Lung (tissue), 12 donors: Measurements from ENCODE around the gene TSHR. TPM values are rescaled to one million over a fixed set of nuclear protein-coding genes. Genes with fewer than 3 reads are reported as not detected.
A peak's percentile ranks its signal among the peaks of the same experiment; 100 is the strongest.

Experiments used
- ATAC-seq: fragments of 200-7000 bp; cut with Tn5 transposase; one replicate; pipeline ENCODE4 v1.9.1; 2020; ENCODE audit warnings: moderate number of reproducible peaks; ENCODE audit not compliant: insufficient read depth, low FRiP score
- DNase-seq, 3 donors: peaks; one replicate each; pipeline ENCODE4 v3.0.0-alpha.2; 2013 to 2017
- H3K27ac ChIP-seq, 2 donors: one replicate each; pipeline ENCODE4 v1.5.1; 2013; ENCODE audit warnings: mild to moderate bottlenecking in 2 of 2, moderate library complexity in 2 of 2, control low read depth in 1 of 2, inconsistent platforms in 1 of 2, low read depth in 1 of 2, low read length in 1 of 2
- H3K27me3 ChIP-seq, 3 donors: one replicate each; pipeline ENCODE4 v1.5.1; 2013; ENCODE audit warnings: low read length in 2 of 3; ENCODE audit not compliant: control insufficient read depth in 3 of 3, insufficient read depth in 3 of 3
- H3K36me3 ChIP-seq, 4 donors: one replicate each; pipeline ENCODE4 v1.5.1; 2013; ENCODE audit warnings: low read length in 4 of 4, mild to moderate bottlenecking in 1 of 4, moderate library complexity in 1 of 4; ENCODE audit not compliant: control insufficient read depth in 4 of 4, insufficient read depth in 4 of 4
- H3K4me1 ChIP-seq, 5 donors: one replicate each; pipeline ENCODE4 v1.5.1; 2013; ENCODE audit warnings: low read length in 5 of 5, mild to moderate bottlenecking in 2 of 5, moderate library complexity in 1 of 5; ENCODE audit not compliant: control insufficient read depth in 5 of 5, insufficient read depth in 5 of 5
- H3K4me3 ChIP-seq: one replicate; pipeline ENCODE4 v1.5.1; 2013; ENCODE audit warnings: mild to moderate bottlenecking, control low read depth, moderate library complexity
- H3K9ac ChIP-seq, 2 donors: one replicate each; pipeline ENCODE4 v1.5.1; 2013; ENCODE audit warnings: low read length in 2 of 2, control low read depth in 1 of 2; ENCODE audit not compliant: insufficient read depth in 1 of 2
- H3K9me3 ChIP-seq, 4 donors: one replicate each; pipeline ENCODE4 v1.5.1; 2013; ENCODE audit warnings: low read length in 3 of 4, mild to moderate bottlenecking in 1 of 4, moderate library complexity in 1 of 4; ENCODE audit not compliant: control insufficient read depth in 4 of 4, insufficient read depth in 3 of 4
- WGBS, 2 donors: extraction: QIAGEN DNeasy Blood & Tissue Kit; methylation state at CpG; one replicate each; pipeline ENCODE4 v1.1.7; 2013; 5-methylcytosine and 5-hydroxymethylcytosine counted together
- polyA plus RNA-seq, 2 donors: library from polyadenylated mRNA; stranded (reverse); fragments of 200-250 nt; gene quantifications; one replicate each; pipeline ENCODE4 v1.2.1, GENCODE V29; 2013
- total RNA-seq, 2 donors: library from RNA; depleted of rRNA in 1 of 2; stranded (reverse); fragments of >200 nt in 1 of 2; gene quantifications; one replicate each; pipeline ENCODE4 v1.2.1, GENCODE V29; 2014 to 2021
- TF ChIP-seq, protein P1 (sequence below): IDR thresholded peaks from 2 replicates; pipeline ENCODE4 v1.5.1; 2012; ENCODE audit warnings: mild to moderate bottlenecking; ENCODE audit errors: control extremely low read depth, extremely low read depth
- donor health status: control.
- donor health status: control.
- donor health status: Bipolar disorder and iron deficiency.
- donor health status: healthy.
- donor health status: DM: yes; HTN: yes; CAD: no.

TSHR gene
- total and polyA plus RNA-seq, 4 donors: 0.04 to 0.31 (median 0.07) TPM; not detected in 1

DNA sequence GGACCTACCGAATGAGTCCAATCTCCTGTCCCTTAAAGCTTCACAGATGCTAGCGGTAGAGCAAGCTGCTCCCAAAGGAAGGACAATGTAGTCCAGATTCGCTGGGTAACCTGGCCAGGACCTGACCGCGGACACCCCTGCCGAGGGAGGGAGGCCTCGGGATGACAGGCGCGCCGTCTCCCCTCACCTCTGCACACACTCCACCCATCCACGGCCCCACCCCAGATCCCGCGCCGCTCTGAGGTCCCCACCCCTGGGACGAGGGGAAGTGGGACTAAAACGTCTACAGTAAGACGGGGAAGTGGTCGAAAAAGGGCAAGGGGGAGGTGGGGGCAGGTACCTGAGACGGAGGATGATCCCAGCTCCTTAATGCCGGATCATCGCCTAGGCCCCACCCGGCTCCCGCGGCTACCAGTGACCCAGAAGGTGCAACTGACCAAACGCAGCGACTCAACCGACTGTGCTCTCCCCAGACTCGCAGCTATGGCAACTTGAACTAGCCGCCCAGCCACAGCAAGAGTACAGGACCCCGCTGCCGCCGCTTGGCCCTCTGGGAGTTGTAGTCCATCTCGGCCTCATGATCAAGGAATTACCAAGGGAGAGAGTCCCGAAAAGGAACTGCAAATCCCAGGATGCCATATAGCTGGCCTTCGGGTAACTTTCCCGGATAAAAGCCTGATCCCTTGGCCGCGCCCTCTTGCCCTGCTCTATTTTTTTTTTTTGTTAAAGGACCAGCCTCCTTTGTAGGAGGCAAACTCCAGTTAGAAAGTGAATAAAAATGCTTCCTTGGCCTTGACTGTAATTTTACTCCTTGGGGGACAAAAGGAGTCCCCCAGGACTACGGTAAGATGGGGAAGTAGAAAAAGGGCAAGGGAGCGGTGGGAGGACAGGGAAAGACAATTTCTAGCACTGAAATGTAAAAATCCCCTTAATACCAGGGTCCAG lies 13.9 kb upstream of the TSHR start, which contains the start of gene CEP128:
Gene CEP128, minus strand, starts transcription at position 498 of the 945 bp plus-strand sequence.
- TF ChIP-seq, protein P1, sequence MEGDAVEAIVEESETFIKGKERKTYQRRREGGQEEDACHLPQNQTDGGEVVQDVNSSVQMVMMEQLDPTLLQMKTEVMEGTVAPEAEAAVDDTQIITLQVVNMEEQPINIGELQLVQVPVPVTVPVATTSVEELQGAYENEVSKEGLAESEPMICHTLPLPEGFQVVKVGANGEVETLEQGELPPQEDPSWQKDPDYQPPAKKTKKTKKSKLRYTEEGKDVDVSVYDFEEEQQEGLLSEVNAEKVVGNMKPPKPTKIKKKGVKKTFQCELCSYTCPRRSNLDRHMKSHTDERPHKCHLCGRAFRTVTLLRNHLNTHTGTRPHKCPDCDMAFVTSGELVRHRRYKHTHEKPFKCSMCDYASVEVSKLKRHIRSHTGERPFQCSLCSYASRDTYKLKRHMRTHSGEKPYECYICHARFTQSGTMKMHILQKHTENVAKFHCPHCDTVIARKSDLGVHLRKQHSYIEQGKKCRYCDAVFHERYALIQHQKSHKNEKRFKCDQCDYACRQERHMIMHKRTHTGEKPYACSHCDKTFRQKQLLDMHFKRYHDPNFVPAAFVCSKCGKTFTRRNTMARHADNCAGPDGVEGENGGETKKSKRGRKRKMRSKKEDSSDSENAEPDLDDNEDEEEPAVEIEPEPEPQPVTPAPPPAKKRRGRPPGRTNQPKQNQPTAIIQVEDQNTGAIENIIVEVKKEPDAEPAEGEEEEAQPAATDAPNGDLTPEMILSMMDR: no peak
- ATAC-seq: peak; percentile 100
- peak; percentile 98 to 99 (median 99) for DNase-seq
- no peaks in the 10 kb centered on the region for H3K27me3 ChIP-seq
- 1 to 2% methylated on average over 40 of the region's 40 CpGs for WGBS, 2 donors
- peaks cover 0 to 2% (median 0%) of the 10 kb centered on the region in 4 donors for H3K9me3 ChIP-seq
- peak within 1 kb of the TSS; percentile 90 for H3K4me3 ChIP-seq
- H3K36me3 ChIP-seq: no peaks in the 10 kb centered on the region
- peaks cover 0 to 6% (median 2%) of the 10 kb centered on the region in 5 donors for H3K4me1 ChIP-seq
- H3K9ac ChIP-seq: peak within 1 kb of the TSS; percentile 73 to 86
- peak within 1 kb of the TSS; percentile 50 to 80 for H3K27ac ChIP-seq

DNA sequence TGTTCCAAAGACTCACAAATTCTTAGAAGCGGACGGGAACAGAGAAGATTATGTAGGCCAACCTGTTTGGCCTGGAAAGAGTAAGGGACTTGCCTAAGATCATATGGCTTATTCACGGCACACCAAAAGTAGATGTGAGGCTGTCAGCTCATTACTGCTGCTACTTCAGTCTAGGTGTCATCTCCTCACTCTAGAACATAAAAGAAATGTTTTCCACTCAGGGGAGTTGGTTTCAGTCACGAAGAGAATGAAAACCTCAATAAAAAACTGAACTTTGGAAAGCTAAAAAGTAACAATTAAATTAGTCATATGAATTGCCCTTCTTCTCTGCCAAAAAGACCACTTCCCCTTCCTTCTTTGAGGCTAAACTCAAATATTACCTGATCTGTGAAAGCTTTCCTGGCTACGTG lies 13.2 kb upstream of the TSHR start:
- peak overlapping the region in 1 of 2 donors; percentile 50 for H3K27ac ChIP-seq
- 27 to 34% methylated on average over 5 of the region's 5 CpGs for WGBS, 2 donors
- H3K9me3 ChIP-seq: peaks cover 0 to 2% (median 0%) of the 10 kb centered on the region in 4 donors

DNA sequence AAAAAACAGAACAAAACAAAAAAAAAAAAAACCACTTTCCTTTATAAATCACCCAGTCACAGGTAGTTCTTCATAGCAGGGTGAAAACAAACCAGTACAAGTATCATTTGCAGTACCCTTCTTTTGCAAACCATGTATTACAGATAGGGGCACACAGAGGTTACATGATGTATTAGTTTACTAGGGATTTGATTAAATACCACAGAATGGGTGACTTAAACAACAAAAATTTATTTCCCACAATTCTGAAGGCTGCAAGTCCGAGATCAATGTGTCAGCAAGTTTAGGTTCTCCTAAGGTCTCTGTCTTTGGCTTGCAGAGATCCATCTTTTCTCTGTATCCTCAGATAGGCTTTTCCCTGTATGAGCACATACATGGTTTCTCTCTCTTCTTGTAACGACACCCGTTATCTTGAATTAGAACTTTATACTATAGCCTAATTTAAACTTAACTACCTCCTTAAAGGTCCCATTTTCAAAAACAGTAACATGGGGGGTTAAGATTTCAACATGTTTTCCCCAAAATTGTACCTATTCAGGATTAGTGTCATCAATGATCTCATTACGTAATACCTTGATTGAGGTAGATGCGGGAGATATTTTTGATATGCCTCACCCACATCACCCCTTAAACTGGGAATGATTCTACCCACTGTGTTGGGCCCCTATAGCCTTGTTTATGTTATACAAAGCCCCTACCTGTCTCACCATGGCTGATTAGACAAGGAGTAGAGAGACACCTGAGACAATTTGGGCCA lies 10.4 kb upstream of the TSHR start:
- Histone ChIP-seq H3K27ac (no peak overlapping the region), H3K36me3 (no peaks in the 10 kb centered on the region), H3K4me3 (no peak overlapping the region), H3K9me3 (peaks cover 0 to 2% (median 0%) of the 10 kb centered on the region in 4 donors), H3K27me3 (no peaks in the 10 kb centered on the region), H3K9ac (no peak overlapping the region), H3K4me1 (peaks cover 0 to 6% (median 2%) of the 10 kb centered on the region in 5 donors)
- no peak for DNase-seq
- no peak for ATAC-seq
- TF ChIP-seq, protein P1: no peak
- WGBS, 2 donors: 87 to 94% methylated on average over 5 of the region's 5 CpGs

More for the DNA sequence above, 13.2 kb upstream of the TSHR start:
- no peaks in the 10 kb centered on the region for H3K36me3 ChIP-seq
- ATAC-seq (no peak), DNase-seq (no peak)
- peaks cover 0 to 6% (median 2%) of the 10 kb centered on the region in 5 donors for H3K4me1 ChIP-seq
- TF ChIP-seq, protein P1: no peak
- H3K4me3 ChIP-seq: no peak overlapping the region
- H3K27me3 ChIP-seq: no peaks in the 10 kb centered on the region
- H3K9ac ChIP-seq: peak overlapping the region in 1 of 2 donors; percentile 56
